DMS79 (cell line): ENCODE data around the gene CAPN14.

ENCODE experiments used
- DNase-seq: peaks from one replicate; lab custom pipeline; 2025; lab: John Stamatoyannopoulos, UW

The CAPN14 gene

DNA sequence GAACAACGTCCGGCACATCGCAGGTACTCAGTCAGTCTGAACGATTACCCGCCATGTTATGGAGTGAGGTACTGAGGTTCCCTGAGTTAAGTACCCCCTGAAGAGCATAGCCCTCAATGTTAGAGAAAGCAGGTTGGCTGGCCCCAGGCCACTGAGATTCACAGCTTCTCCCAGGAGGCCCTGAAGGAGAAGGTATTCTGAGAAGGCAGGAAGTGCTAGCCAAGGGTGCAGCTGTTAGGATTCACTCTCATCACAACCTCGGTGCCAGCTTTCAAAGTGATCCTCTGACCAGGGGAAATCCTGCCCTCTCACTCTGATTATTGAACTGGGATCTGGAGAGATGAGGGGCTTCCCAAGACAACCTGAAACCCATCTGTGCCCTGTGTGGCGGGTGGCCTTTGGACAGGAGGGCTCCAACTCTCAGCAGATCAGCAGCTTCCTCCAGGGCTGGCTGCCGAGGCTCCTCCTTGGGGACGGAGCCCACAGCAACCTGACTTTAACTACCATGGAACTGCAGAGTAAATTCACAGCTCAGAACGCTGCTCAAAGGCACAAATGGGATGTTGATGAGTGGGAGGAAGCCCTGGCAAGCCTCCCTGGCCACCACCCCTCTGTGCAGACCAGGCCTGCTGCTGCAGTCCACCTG, 24.4 kb upstream of the CAPN14 start:
- no peak for DNase-seq

DNA sequence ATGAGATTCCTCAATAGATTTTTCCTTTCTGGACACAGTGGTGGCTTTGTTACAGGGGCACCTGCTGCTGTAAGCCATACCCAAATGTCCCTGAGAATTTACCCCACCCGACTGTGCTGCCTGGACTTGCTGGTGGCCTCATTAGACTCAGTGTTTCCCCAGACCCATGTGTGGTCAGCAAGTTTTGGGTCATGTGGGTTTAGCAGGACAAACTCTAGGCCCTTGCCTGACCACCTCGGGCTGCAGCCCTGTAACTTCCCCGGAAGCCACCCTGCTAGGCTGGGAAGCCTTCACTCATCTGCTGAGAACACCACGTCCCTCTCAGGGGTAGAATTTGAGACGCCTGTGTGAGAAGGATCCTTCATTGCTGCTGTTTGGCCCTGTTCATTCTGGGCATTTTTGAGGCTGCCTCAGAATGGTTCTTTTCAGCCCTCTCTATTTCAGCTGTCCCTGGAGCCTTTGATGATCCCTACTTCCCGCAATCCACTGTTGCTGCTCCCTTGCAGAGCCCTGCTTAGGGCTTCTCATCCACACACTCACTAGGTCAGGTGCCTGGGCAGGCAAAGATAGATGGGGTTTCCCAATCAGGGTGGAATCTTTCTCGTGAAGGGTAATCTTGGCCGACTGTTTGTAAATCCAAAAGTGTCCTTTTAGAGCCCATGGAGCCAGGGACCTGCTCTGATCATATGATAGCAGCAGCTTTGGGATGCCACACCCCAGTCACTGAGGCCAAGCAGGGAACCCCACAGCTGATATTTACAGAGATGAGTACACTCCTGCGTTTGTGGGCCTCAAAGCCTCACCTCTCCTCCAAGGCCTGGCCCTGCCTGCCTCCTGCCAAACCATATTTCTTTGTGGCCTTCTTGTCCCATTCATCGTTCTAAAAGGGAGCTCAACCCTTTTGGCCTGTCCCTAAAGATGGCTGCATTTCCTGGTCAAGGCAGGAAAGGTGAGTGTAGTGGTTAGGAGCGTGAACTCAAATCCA, 23.4 kb upstream of the CAPN14 start:
- DNase-seq, result no peak

DNA sequence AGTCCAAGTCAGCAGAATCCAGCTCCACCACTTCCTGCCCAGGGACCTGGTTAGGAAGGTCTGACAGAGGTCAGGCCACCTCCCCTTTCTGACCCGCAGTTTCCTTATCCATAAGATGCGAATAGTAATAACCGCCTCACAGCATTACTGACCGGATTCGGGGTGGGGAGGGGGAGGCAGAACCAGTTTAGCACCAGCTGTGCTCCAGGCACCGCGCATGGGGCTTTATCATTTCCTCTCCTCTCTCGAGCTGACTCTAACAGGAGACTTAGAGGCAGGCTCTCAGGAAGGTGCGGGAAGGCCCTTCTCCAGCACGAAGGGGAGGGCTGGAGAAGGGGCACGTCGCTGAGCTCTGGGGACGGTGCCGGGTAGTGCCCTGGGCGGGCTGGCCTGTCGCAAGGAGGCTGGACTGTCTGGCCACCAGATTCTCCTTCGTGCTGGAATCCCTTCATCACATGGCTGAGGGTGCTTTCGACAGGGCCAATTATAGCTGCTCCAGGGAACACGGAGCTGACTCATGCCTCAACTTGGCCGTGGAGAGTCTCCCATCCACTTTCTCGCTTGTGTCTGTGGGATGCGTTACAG, 22.4 kb upstream of the CAPN14 start:
- no peak for DNase-seq

DNA sequence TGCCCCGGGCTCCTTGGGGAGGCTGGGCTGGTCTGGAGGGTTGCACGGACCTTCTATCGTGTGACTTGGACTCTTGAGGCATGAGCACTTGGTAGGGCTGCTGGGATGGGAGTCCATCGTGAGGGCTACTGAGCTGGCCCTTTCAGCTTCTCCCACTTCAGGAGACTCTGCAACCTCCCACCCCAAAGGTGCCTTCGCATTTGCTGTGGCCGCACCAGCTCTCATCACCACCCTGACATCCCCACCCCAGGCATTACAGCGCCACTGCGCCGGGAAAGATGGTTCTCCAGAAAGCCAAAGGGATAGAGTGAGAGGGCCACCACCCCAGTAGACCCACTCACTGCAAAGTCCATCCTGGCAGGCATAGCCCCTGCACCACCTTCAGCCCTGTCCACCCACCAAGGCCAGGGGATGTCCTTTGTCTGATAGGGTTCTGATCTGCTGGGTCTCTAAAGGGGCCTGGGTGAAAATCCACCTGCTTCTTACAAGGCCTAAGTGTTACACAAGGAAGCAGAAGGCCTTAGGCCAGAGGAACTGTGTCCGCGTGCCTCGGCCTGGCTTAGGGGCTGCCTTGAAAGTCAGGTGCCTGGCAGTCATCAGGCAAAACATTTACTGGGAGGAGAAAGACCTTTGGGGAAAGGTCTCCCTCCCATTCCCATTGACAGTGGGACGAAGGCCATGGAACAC, 21.7 kb upstream of the CAPN14 start:
- DNase-seq, result no peak

DNA sequence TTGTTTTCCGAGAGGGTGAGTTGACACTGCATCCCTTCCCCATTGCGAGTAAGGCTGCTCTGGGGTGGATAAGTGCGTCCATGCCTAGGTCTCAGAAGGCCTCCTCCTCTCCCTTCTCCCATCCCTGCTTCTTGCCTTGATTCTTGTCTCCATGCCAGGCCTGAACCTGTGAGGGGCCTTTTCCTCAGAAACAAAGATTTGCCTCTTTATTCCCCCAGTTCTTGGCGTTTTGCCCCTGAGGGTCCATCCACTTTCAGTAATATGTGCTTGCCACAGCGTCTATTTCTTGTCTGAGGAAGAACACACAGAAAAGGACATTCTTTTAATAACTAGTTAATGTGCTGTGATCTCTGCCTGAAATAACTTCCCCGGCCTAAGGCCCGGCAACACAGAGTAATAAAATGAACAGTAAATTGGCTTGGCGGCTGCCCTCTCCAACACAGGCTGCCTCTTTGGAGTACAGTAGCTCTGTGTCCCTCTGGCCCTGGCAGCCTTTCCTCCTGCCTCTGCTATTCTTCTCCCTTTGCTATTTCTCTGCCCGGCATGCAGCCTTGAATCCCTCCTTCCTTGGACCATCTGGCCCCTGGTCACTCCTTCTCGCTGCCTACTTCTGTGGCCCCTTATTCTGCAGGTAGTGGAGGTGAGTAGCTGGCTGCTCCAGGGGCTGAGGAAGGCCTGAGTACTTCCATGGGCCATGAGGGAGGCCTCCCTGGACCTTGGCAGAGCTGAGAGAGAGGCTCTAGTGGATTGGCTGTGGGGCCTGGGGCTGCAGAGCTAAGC, 21.0 kb upstream of the CAPN14 start:
- no peak for DNase-seq

DNA sequence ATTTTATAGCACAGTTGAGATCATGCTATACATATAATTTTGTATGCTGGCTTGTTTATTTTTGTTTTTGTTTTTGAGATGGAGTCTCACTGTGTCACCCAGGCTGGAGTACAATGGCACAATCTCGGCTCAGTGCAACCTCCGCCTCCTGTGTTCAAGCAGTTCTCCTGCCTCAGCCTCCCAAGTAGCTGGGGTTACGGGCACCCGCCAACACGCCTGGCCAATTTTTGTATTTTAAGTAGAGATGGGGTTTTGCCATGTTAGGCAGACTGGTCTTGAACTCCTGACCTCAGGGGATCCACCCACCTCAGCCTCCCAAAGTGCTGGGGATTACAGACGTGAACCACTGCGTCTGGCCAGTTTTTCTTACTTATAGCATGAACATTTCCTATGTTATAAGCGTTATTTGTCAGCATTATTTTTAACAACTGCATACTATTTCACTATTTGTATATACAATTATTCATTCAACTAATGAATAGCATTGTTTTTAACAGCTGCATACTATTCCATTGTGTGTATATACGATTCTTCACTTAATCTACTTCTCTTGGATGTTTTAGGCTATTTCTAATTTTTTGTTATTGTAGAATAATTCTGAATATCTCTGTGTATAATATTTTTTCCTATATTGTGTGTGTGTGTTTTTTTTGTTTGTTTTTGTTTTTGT, 20.2 kb upstream of the CAPN14 start:
- no peak for DNase-seq

DNA sequence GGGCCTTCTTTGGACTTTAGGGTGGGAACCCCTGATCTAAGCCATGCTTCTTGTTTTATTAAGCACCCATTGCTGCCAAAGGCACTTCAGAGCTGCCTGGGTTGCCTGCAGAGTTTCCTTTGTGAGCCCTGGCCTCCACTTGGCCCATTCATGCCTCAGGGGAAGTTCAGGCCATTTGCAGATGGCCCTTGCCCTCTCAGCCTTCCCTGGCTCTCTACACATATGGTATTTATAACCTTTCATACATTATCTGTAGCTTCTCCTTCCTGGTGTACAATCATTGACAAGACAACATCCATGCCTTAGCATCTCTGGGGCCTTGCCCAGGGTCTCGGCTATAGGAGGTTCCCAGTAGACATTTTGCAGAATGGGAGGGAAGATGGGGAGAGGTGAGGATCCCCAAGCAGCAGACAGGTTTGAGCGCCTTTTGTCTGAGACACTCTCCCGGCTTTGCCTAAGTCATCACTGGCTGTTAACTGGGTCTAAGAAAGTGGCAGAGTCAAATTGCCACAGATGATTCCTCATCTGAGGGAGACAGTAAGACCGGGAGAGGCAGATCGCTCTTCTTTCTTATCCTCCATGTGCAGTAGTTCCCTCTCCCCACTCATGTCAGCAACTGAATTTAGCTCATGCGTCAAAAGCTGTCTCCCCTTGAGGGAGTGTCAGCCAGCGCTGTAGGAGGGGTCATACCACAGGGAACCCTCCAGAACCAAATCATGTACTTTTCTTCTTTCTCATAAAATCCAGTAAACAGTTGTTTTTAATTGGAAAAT, 19.3 kb upstream of the CAPN14 start:
- no peak for DNase-seq

DNA sequence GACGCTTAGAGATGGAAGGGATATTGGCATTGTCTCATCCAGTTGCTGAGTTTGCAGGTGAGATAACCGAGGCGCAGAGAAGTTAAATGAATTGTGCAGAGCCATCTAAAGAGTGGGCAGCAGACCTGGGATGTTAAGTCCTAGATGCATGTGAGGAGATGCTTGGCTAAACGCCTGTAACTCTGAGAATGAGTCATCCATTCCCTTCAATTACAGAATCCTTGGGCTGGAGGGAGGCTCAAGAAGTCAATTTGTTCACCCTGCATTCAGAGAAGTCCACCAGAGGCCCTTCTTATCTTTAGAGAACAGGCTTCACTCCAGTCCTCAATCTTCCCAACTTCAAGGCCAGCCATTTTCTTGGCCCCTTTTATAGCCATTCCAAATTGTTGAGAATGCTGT, 18.2 kb upstream of the CAPN14 start:
- DNase-seq, result no peak

DNA sequence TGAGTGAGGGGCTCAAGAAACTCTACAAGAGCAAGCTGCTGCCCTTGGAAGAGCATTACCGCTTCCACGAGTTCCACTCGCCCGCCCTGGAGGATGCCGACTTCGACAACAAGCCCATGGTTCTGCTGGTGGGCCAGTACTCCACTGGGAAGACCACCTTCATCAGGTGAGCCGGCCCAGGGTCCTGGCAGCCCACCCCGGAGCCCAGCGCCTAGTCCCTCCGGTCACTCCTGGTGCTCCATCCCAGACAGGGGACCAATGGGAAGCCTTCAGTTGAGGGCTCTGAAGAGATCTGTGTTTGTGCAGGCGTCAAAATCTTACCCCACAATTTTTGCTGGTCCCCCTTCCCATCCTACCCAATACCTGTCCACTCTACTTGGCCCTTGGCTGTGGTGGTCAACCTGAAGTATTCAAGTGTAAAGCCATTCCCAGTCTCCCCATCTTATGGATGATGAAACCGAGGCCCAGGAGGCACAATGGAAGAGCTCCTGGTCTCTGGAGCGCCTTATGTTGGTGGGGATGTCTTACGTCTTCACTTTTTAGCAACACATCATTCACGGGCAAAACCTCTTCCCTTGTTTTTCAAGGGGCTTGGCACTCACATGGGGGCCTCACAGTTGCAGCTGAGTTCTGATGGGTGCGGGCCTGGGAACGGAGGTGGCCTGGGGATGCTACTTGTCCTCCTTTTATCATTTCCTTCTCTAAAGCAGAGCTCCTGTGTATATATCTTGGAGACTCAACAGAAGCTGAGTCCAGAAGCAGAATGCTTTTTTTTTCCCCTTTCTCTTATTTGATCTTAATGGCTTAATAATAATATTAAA, 17.6 kb upstream of the CAPN14 start:
- DNase-seq, result no peak

DNA sequence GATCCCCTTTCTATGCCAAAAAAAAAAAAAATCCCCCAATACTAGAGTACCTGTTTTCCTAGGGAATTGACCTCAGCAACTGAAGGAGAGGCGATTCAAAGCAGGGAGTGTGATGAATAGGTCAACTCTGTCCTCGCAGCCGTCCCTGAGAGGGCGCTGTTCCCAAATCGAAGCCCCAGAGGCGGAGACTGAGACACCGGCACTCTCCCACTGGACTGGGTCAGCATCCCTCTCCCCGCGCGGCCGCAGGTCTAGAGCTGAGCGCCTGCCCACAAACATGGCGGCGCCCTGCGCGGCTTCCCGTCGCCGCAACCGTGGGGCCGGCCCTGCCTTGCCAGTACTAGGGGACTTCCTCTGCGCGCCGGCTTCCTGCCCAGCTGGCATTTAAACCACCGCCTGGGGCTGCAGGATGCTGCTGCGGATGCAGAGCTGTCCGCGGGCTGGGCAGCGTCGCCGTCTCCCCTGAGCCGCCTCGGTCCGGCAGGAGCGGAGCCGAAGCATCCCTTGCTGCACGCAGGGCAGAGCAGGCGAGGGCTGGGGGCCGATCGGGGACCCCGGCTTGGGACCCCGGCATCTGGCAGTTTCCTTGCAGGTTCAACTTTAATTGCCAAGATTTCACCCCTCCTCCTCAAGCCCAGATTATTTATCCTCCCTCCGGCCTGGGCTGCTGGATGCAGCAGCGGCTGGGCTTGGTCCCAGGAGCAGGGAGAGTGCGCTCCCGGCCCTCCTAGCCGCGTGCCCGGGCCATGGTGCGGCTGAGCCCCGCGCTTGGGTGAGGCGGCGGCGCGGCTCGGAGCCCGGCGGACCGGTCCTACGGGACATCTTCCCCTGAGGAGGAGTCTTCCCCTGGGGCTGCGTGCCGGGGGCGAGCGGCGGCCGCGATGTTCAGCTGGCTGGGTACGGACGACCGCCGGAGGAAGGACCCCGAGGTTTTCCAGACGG, 16.7 kb upstream of the CAPN14 start, which contains the start of gene EHD3:
TSS of gene EHD3 (plus strand) at position 412 of the 942 bp plus-strand sequence. CDS start at position 882, 470 bp downstream.
- DNase-seq, result peak; percentile 73

DNA sequence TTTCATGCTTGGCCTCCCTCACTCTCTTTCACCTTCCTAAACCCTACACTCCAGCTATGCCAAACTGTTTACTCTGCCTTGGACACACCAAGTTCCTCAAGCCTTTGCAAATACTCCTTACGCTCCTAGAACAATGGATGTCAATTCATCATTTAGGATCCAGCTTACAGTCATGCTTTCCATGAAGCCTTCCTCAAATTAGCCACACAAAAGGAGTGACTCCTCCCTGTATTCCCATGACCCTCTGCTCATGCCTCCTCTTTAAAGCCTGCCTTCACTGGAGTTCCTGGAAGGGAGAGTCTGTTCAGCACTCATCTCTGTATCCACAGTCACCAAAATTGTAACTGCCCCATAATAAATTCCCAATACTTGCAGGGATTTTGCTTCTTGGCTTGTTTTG, 15.9 kb upstream of the CAPN14 start:
- DNase-seq, result no peak

DNA sequence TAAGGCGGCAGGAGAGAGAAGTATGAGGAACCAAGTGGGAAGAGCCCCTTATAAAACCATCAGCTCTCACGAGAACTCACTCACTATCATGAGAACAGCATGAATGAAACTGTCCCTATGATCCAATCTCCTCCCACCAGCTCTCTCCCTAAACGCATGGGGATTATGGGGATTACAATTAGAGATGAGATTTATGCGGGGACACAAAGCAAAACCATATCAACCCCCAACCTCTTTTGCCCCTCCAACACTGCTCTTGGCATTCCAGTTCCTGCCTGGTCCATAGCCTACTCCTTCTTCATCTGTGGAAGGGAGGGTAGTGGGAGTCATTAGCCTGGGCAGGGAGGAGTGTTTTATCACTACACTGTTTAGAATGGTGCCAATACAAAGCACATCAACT, 15.3 kb upstream of the CAPN14 start:
- no peak for DNase-seq

DNA sequence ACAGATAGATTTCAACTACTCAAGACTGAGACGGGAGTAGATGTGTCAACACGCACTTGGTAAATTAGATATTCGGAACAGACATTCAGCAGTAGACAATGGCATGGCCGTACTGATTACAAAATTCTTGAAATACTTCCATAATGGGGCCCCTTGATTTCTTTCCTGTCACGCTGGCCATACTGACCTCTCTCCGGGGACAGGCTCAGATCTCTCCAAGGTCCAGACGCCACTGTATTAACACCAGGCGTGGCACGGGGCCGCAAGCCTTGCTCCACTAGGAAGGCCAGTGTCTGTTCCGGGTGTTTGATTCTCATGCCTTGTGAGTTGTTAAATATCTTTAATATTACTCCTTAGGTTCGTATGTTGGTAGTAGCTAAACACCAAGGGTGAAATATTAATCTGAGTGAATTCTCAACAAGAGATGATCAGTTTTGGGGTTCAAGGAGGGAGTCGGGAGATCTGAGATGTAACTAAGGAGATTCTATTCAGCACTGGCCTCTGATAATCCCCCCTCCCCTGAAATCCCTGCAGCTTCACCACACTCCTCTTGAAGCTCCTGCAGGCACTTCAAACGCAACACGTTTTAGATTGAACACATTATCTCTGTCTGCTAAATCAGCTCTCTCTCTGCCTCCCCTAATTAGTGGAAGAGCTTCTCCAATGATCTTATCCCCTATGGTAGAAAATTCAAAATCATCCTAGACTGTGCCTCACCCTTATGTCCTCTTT, 14.4 kb upstream of the CAPN14 start:
- DNase-seq, result no peak

DNA sequence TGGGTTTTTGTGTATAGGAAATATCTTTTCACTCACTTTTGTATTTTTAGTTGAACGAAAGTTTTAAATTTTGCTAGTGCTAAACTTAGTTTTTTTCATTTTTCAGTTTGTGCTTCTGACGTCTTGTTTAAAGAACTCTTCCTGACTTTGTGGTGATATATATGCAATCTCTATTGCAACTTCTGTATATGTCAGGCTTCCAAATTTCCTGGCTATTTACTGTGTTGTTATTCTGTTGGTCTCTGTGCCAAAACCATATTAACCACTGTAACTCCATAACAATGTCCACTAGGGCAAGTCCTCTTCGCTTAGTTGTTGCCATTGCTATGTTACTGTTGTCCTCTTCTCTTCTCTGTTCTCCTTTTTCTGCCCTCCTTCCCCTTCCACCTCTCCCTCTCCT, 13.4 kb upstream of the CAPN14 start:
- DNase-seq, result no peak

DNA sequence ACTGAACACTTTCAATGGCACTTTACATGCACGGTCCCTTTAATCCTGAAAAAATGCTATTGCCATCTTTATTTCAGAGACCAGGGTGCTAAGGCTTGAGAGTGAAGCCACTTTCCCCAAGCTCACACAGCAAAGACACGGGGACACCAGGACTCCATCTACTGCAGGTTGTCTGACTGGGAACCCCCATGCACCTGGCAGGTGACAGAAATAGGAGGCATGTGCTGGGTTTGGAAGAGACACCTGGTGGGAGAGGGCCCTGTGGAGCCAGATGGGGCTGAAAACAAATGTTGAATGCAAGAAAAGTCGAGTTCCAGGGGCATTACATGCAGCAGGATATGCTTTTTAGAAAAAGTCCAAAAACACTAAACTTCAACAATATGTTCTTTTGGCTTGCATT, 11.4 kb upstream of the CAPN14 start:
- DNase-seq, result no peak

DNA sequence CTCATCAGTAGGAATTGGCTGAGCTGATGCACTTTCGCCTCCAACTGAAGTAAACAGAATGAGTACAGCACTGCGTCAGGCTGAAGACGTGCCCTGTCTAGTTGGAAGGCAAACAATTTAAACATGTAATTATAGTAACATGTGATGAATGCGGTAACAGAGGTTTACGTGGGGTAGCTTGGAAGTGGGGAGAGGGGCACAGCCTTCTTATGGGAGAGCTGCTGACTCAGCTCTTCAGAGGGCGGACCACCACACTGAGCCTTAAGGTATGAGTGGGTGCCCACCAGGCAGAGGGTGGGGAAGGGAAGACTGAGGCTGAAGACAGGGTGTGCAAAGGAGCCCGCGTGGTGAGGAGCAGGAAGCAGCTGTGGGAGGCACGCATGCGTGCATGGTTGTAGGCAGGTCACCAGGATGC, 10.4 kb upstream of the CAPN14 start:
- DNase-seq, result no peak

DNA sequence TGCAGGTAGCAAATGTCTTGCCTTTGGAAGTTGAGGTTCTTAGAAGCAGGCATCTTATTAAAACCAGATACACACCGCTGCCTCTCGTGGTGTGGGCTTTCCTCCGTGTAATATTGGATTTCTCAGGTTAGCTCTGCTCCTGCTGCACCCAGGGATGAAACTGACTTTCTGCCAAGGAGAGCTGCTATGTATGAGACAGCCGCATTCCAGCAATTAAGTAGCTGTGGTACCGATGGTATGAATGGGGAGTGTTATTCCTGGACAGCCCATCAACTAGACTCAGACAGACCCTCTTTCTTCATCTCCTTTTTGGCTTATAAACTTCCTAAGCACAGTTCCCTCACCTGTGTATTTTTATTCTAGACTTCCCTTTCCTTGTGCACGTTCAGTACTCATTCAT, 9.8 kb upstream of the CAPN14 start:
- DNase-seq, result no peak
